HG03108 (cell line): Measurements from ENCODE around the gene SPDYE9.
"Not testable (repeated sequence)": the region's sequence is repeated elsewhere in the genome, so short reads cannot be mapped to it uniquely, and the experiment has no call there.

Source experiments
- ATAC-seq: cut with Tn5 transposase; IDR thresholded peaks from one replicate; pipeline ENCODE4 v1.9.1; 2021; ENCODE audit warnings: moderate library complexity; ENCODE audit not compliant: unreplicated experiment

SPDYE9 gene

DNA sequence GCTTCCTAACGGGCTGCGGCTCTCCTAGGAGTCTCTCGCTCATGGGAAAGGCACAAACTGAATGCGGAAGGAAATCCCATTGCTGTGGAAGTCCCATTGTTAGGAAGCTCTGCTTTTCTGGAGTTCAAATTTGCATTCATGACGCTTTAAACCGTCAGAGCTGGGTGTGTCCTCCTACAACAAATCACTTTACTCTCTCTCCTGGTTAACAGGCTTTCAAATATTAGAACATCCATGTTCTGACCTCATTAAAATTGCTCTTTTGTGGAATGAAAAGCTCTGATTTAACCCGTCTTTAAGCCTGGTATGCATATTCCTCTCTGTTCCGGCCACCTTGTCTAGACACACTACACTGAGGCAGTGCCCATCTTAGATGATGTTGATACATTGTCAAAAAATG lies at the start of gene SPDYE9:
Gene SPDYE9, minus strand, starts transcription at position 101 of the 400 bp plus-strand sequence. CDS start 1,800 bp downstream, outside the sequence.
- ATAC-seq = not testable (repeated sequence)

DNA sequence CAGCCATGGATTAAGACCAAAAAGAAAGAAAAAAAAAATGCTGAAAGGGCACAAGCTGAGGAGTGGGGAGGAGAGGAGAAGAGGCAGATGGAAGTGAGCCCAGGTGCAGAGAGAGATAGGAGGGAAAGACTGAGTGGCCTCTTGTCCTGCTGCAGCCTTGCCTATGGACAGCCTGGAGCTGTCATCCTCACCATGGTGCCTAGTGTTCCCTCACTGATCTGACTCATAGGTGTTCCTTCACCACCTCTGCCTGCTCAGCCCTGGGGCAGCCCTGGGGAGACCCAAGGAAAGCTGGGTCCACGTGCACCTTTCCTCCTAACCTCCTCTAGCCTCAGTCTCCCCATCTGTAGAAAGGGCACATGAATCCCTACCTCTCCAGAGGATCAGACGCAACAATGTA lies 49.0 kb upstream of the SPDYE9 start:
- not testable (repeated sequence) for ATAC-seq

DNA sequence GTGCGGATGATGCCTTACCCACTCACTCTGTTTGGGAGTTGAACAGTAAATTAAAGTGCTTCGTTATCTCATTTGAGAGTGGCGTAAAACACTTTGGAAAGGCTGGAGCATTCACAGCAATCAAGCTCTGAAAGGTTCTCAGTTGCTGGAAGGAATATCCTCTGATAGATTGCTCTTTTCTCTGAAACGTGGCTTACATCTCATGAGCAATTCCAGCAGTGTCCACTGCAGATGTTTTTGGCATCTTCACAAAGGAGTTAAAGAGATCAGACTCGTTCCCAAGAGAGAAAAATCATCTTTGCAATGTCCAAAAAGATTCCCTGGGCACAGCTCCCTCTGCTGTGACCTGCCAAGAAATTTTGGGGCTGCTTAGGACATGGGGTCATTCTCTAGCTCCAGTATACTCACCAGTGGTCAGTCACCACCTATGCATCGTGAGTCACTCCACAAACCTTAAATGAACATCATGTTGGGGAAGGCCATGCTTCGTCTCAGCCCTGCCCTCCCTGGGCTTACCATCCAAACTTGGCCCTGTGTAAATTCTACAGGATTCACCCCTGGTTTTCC lies 46.9 kb upstream of the SPDYE9 start:
- ATAC-seq = not testable (repeated sequence)

DNA sequence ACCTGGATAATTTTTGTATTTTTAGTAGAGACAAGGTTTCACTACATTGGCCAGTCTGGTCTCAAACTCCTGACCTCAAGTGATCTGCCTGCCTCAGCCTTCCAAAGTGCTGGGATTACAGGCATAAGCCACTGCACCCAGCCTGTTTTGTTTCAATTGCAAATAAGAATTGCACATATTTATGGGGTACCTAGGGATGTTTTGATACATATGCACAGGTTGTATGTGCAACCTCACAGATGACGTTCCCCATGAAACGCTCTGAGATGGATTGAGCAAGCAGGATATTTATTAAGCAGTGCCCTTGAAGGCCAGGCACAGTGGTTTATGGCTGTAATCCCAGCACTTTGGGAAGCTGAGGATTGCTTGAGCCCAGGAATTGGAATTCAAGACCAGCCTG lies 44.8 kb upstream of the SPDYE9 start:
- not testable (repeated sequence) for ATAC-seq

DNA sequence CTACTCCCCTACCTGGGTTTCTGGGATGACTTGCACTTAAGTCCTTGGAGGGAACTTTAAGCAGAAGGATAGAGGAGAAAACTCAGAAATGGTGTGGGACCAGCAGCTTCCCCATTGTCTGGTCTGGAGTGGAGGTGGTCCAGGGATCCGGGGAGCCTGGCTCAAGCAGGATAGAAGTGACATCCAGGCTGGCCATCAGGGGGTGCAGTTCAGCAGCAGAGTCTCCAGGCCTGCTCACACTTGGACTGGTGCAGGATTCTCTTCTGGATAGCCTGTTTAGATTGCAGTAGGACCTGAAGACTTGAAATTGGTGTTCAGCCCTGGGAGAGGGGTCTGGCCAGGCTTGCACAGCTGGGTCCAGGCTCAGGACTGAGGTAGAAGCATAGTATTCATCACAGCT lies 38.3 kb upstream of the SPDYE9 start:
- ATAC-seq = not testable (repeated sequence)

- not testable (repeated sequence) for ATAC-seq
Observed at GRCh38 chr7:73122778-73123447, 37.1 kb upstream of the SPDYE9 start.

GRCh38 chr7:73118155-73118554 lies 32.3 kb upstream of the SPDYE9 start:
- ATAC-seq = not testable (repeated sequence)

GRCh38 chr7:73057811-73058210 lies 28.0 kb downstream of the SPDYE9 start, which contains the start of gene SPDYE11:
TSS of gene SPDYE11 (minus strand) at chr7:73057911. CDS start at chr7:73056111, 1,800 bp downstream.
- ATAC-seq = not testable (repeated sequence)

- ATAC-seq = not testable (repeated sequence)
Observed at GRCh38 chr7:73029666-73030065, 56.2 kb downstream of the SPDYE9 start, which contains the start of gene SPDYE8. TSS of gene SPDYE8 (minus strand) at chr7:73029766. CDS start at chr7:73027966, 1,800 bp downstream.
